Peyer's patch (tissue), 4 donors: ENCODE measurements around the gene SLC66A1. TPM values are rescaled to one million over a fixed set of nuclear protein-coding genes. Genes with fewer than 3 reads are reported as not detected.
A peak's percentile ranks its signal among the peaks of the same experiment; 100 is the strongest.

Experiments used
- DNase-seq, 3 donors: peaks; one replicate each; pipeline ENCODE4 v3.0.0-alpha.2; 2017 to 2019
- H3K27ac ChIP-seq, 4 donors: fragments of 200-600 bp; sonication (generic); one replicate each; pipeline ENCODE4 v1.5.1; 2016 to 2019
- H3K27me3 ChIP-seq, 2 donors: fragments of 200-600 bp; sonication (generic); one replicate each; pipeline ENCODE4 v1.5.1; 2019
- H3K36me3 ChIP-seq, 3 donors: fragments of 200-600 bp; sonication (generic); one replicate each; pipeline ENCODE4 v1.5.1; 2016 to 2019
- H3K4me1 ChIP-seq, 4 donors: fragments of 200-600 bp; sonication (generic); one replicate each; pipeline ENCODE4 v1.5.1; 2016 to 2019
- H3K4me3 ChIP-seq, 4 donors: fragments of 200-600 bp; sonication (generic); 1 replicate in 3 of 4; 2 replicates in 1 of 4; pipeline ENCODE4 v1.5.1; 2016 to 2019; ENCODE audit warnings: mild to moderate bottlenecking in 1 of 4
- H3K9me3 ChIP-seq, 4 donors: fragments of 200-600 bp; sonication (generic); one replicate each; pipeline ENCODE4 v1.5.1; 2016 to 2019; ENCODE audit warnings: mild to moderate bottlenecking in 1 of 4
- POLR2A ChIP-seq, 2 donors: fragments of 450-650 bp; IDR thresholded peaks; one replicate each; pipeline ENCODE4 v1.5.1; 2017; ENCODE audit warnings: antibody characterized with exemption in 2 of 2, mild to moderate bottlenecking in 2 of 2, moderate library complexity in 2 of 2
- total RNA-seq, 4 donors: library from RNA; depleted of rRNA; stranded (reverse); fragments of >200 nt; gene quantifications; one replicate each; pipeline ENCODE4 v1.1.0, GENCODE V29; 2016
- TF ChIP-seq, protein P1 (sequence below), 6 experiments: fragments of 450-650 bp in 4 of 6; fragments of 200-600 bp in 2 of 6; sonication (generic) in 1 of 6; IDR thresholded peaks; one replicate each; pipeline ENCODE4 v1.5.1; 2017 to 2019; ENCODE audit warnings: antibody characterized with exemption in 6 of 6, mild to moderate bottlenecking in 3 of 6, moderate library complexity in 1 of 6

SLC66A1 gene
- total RNA-seq, 4 donors from 2014 or later, result 19.0 to 76.8 (median 45.0) TPM

DNA sequence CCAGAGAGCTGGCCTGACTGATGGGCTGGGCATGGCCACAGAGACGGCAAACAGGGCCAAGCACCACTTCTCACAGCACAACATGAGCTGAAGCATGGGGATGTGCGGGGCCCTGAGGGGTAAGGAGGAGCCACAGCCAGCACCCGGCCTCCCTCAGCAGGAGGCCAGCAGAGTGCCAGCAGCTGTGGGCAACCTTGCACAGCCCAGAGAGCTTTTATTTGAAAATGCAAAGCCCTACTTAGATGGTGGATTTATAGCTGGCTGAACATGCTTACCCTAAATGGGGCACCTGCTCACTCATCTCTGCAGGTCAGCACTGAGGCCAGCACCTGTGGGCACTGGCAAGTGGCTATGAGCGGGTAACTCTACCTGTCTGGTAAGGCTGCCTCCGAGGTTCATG is 44.1 kb downstream of the SLC66A1 start:
- Histone ChIP-seq H3K9me3 (no peaks in the 10 kb centered on the region), H3K4me1 (peaks cover 0 to 19% (median 0%) of the 10 kb centered on the region in 4 donors), H3K27me3 (no peaks in the 10 kb centered on the region), H3K27ac (no peak overlapping the region), H3K4me3 (no peak overlapping the region), H3K36me3 (peaks cover 0 to 69% (median 0%) of the 10 kb centered on the region in 3 donors)
- DNase-seq, result no peak
- no peak for TF ChIP-seq POLR2A (IDR thresholded peaks at IDR 0.05)
- TF ChIP-seq, protein P1, sequence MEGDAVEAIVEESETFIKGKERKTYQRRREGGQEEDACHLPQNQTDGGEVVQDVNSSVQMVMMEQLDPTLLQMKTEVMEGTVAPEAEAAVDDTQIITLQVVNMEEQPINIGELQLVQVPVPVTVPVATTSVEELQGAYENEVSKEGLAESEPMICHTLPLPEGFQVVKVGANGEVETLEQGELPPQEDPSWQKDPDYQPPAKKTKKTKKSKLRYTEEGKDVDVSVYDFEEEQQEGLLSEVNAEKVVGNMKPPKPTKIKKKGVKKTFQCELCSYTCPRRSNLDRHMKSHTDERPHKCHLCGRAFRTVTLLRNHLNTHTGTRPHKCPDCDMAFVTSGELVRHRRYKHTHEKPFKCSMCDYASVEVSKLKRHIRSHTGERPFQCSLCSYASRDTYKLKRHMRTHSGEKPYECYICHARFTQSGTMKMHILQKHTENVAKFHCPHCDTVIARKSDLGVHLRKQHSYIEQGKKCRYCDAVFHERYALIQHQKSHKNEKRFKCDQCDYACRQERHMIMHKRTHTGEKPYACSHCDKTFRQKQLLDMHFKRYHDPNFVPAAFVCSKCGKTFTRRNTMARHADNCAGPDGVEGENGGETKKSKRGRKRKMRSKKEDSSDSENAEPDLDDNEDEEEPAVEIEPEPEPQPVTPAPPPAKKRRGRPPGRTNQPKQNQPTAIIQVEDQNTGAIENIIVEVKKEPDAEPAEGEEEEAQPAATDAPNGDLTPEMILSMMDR (IDR thresholded peaks at IDR 0.05), result no peak

DNA sequence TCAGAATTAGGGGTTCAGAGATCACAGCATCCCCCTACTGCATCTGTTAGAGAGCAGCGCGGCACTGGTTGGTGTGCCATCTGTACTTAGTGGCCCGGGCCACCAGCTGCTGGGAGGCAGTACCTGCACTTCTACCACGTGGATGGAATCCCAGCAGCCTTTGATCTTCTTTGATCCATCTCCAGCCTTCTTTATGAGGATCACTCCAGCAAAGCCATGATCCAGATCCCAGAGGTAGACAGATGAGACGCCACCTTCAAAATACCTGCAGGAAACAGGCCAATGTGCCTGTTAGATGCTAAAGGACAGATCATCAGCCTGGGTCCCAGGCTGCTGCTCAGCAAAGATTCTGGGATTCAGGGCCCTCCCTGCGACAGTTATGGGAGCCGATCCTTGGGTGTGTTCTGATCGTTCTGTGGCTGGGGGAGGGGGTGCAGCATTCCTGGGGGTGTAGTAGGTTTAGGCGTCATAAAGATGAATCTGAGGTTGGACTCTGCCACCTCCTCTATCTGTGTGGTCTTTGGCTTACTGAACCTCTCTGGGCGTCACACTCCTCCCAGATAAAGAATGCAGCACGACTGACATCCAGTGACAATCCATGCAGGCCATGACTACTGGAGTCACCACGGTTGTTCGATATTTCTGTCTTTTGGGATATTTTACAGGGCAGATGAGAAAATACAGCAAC is 45.3 kb downstream of the SLC66A1 start:
- TF ChIP-seq, protein P1 (IDR thresholded peaks at IDR 0.05), result no peak
- TF ChIP-seq POLR2A (IDR thresholded peaks at IDR 0.05), result no peak
- H3K27ac ChIP-seq, result peak overlapping the region in 1 of 4 donors; percentile 11
- H3K4me1 ChIP-seq, result peaks cover 0 to 11% (median 0%) of the 10 kb centered on the region in 4 donors
- H3K4me3 ChIP-seq, result no peak overlapping the region
- H3K36me3 ChIP-seq, result peaks cover 0 to 58% (median 0%) of the 10 kb centered on the region in 3 donors
- no peaks in the 10 kb centered on the region for H3K9me3 ChIP-seq
- DNase-seq, result no peak
- H3K27me3 ChIP-seq, result no peaks in the 10 kb centered on the region

DNA sequence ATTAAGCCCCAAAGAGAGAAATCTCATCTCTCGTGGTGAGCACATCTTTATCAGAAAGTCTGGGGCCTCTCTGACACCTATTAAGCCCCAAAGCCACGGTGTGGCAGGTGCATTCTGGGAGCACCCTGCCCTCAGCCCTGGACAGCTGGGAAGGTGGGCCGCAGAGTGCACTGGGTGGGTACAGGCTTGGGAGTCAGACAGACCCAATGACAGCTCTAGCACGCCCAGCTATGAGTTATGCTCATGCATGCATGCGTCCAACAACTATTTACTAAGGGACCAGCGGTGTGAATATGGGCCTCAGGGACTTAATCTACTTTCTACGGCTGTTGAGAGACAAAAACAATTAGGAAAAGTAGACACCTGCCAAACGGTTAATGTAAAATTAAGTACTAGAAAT is 46.6 kb downstream of the SLC66A1 start:
- H3K27ac ChIP-seq, result no peak overlapping the region
- no peaks in the 10 kb centered on the region for H3K27me3 ChIP-seq
- H3K4me3 ChIP-seq, result no peak overlapping the region
- H3K36me3 ChIP-seq, result peaks cover 0 to 49% (median 0%) of the 10 kb centered on the region in 3 donors
- no peaks in the 10 kb centered on the region for H3K9me3 ChIP-seq
- no peak for DNase-seq
- peaks cover 0 to 11% (median 0%) of the 10 kb centered on the region in 4 donors for H3K4me1 ChIP-seq
- TF ChIP-seq, protein P1 (IDR thresholded peaks at IDR 0.05), result no peak
- no peak for TF ChIP-seq POLR2A (IDR thresholded peaks at IDR 0.05)

DNA sequence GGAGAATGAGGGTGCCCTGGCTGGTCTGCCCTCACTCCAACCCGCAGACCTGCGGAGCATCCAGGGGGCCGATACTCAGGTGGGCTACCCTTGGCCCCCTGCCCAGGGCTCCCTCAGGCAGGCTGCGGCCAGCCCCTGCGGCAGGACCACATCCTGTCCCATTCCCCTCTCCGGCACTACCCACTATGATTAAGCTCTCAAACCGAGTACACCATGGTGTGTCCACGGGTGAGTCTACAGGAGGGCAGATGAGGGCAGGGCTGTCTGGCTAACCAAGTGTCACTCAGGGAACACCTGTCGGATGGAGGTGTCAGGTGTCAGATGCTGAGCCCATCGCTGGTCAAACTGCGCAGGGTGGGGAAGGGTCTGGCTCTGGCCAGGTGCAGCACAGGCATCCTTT is 47.2 kb downstream of the SLC66A1 start:
- Histone ChIP-seq H3K9me3 (no peaks in the 10 kb centered on the region), H3K4me3 (no peak overlapping the region), H3K27ac (no peak overlapping the region), H3K27me3 (no peaks in the 10 kb centered on the region), H3K36me3 (peaks cover 0 to 43% (median 0%) of the 10 kb centered on the region in 3 donors), H3K4me1 (peaks cover 0 to 18% (median 2%) of the 10 kb centered on the region in 4 donors)
- DNase-seq, result no peak
- TF ChIP-seq POLR2A (IDR thresholded peaks at IDR 0.05), result no peak
- TF ChIP-seq, protein P1 (IDR thresholded peaks at IDR 0.05), result no peak

DNA sequence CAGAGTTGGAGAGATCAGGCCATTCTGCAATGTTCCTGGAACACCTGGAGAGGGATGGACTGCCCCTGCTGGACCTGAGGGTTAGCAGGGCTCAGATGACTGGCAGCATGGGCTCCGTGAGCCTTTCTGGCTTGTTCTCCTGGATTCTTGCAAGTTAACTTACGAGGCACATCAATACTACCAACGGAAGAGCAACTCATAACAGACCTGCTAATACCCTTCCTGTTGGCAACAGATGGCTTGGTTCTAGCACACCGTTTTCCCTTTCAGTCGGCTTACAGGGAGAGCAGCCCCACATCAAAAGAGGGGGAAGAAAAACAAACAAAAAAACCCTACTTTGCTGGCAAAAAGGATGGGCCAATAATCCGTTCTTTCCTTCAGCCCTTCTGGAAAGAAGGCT is 47.9 kb downstream of the SLC66A1 start:
- DNase-seq, result no peak
- Histone ChIP-seq H3K4me1 (peaks cover 0 to 18% (median 3%) of the 10 kb centered on the region in 4 donors), H3K4me3 (no peak overlapping the region), H3K27ac (no peak overlapping the region), H3K27me3 (no peaks in the 10 kb centered on the region), H3K36me3 (peaks cover 0 to 41% (median 0%) of the 10 kb centered on the region in 3 donors), H3K9me3 (no peaks in the 10 kb centered on the region)
- TF ChIP-seq, protein P1 (IDR thresholded peaks at IDR 0.05), result no peak
- no peak for TF ChIP-seq POLR2A (IDR thresholded peaks at IDR 0.05)
